WERI-Rb-1 (cell line): ENCODE data around the gene ANKH.

Experiments used
- DNase-seq: peaks from one replicate; pipeline ENCODE4 v3.0.0-alpha.2; 2020
- H3K27ac ChIP-seq: fragments of 250-450 bp; sonication (Bioruptor Pico); 2 replicates; pipeline ENCODE4 v1.5.1; 2020; ENCODE audit warnings: mild to moderate bottlenecking, moderate library complexity
- H3K27me3 ChIP-seq: fragments of 250-450 bp; sonication (Bioruptor Pico); 2 replicates; pipeline ENCODE4 v1.5.1; 2021; ENCODE audit warnings: mild to moderate bottlenecking, low read depth, moderate library complexity; ENCODE audit not compliant: insufficient read depth, severe bottlenecking
- H3K36me3 ChIP-seq: fragments of 250-450 bp; sonication (Bioruptor Pico); 2 replicates; pipeline ENCODE4 v1.5.1; 2020; ENCODE audit warnings: mild to moderate bottlenecking, moderate library complexity
- H3K4me3 ChIP-seq: 2 replicates; pipeline ENCODE4 v1.5.1; 2011; ENCODE audit warnings: low read depth, mild to moderate bottlenecking, control low read depth, low read length
- H3K9me3 ChIP-seq: fragments of 250-450 bp; sonication (Bioruptor Pico); 2 replicates; pipeline ENCODE4 v1.5.1; 2021; ENCODE audit warnings: mild to moderate bottlenecking, moderate library complexity; ENCODE audit not compliant: severe bottlenecking
- CTCF ChIP-seq: IDR thresholded peaks from 2 replicates; pipeline ENCODE4 v1.5.1; 2011; ENCODE audit warnings: low read depth, mild to moderate bottlenecking, control low read depth, inconsistent platforms, low read length

ANKH gene

GRCh38 chr5:14675865-14676300 is 195.7 kb downstream of the ANKH start:
- H3K9me3 ChIP-seq, result no peaks in the 10 kb centered on the region
- H3K27me3 ChIP-seq, result no peaks in the 10 kb centered on the region
- no peak for TF ChIP-seq CTCF
- H3K4me3 ChIP-seq, result no peak overlapping the region
- H3K36me3 ChIP-seq, result peaks cover 30% of the 10 kb centered on the region
- H3K27ac ChIP-seq, result no peak overlapping the region
- DNase-seq, result no peak

- peaks cover 24% of the 10 kb centered on the region for H3K36me3 ChIP-seq
- no peaks in the 10 kb centered on the region for H3K9me3 ChIP-seq
- H3K27ac ChIP-seq, result no peak overlapping the region
- no peaks in the 10 kb centered on the region for H3K27me3 ChIP-seq
- TF ChIP-seq CTCF, result no peak
- H3K4me3 ChIP-seq, result no peak overlapping the region
- no peak for DNase-seq
Observed at GRCh38 chr5:14674983-14675854, 196.4 kb downstream of the ANKH start.

- Histone ChIP-seq H3K4me3 (no peak overlapping the region), H3K36me3 (peaks cover 12% of the 10 kb centered on the region), H3K27me3 (no peaks in the 10 kb centered on the region), H3K9me3 (no peaks in the 10 kb centered on the region), H3K27ac (no peak overlapping the region)
- DNase-seq, result no peak
- no peak for TF ChIP-seq CTCF
Observed at GRCh38 chr5:14673443-14673842, 198.1 kb downstream of the ANKH start.

- Histone ChIP-seq H3K9me3 (no peaks in the 10 kb centered on the region), H3K27me3 (no peaks in the 10 kb centered on the region), H3K27ac (no peak overlapping the region), H3K4me3 (no peak overlapping the region), H3K36me3 (peaks cover 10% of the 10 kb centered on the region)
- DNase-seq, result no peak
- no peak for TF ChIP-seq CTCF
Observed at GRCh38 chr5:14672484-14673394, 198.8 kb downstream of the ANKH start.

GRCh38 chr5:14672082-14672481 is 199.5 kb downstream of the ANKH start:
- Histone ChIP-seq H3K36me3 (peaks cover 12% of the 10 kb centered on the region), H3K9me3 (no peaks in the 10 kb centered on the region), H3K4me3 (no peak overlapping the region), H3K27me3 (no peaks in the 10 kb centered on the region), H3K27ac (no peak overlapping the region)
- TF ChIP-seq CTCF, result no peak
- DNase-seq, result no peak
